ENCODE results near the gene C19orf85.

GRCh38 chr19:55443045-55443823, 21.3 kb downstream of the C19orf85 start, which contains the start of gene SHISA7:
- no peak for TF ChIP-seq EZH2 (IDR thresholded peaks at IDR 0.05)
- TF ChIP-seq POLR2AphosphoS5 (IDR thresholded peaks at IDR 0.05; ENCODE audit: borderline replicate concordance, low read depth, low read length) = no peak
- no peak for TF ChIP-seq FOXP2 (optimal IDR thresholded peaks at IDR 0.05; ENCODE audit: control extremely low read depth, extremely low read length, insufficient read depth)
